ENCODE measurements around the gene LSAMP. TPM values are rescaled to one million over a fixed set of nuclear protein-coding genes. Genes with fewer than 3 reads are reported as not detected.

LSAMP gene
- total and polyA plus RNA-seq, 9 of the 15 experiments (the other 6 are each of a cell fraction or from before 2014, with no cell fraction given) = 0.09 to 0.11 TPM; not detected in 7

DNA sequence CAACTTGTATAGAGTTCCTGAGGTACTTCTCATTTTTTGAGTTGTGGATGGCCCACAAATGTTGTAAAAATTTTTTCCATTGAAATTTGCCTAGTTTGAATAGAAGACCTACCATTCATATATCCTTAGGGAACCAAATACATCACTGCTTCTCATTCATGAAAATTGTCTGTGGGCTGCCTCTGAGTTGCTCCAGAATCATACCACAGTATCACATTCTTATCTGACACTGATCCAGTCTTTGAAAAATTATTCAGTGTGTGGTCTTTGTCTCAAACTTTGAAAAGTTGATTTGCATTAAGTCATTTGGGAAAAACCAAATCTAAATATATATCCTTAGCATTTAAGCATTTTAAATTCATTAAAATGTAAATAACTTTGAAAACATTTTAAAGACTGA, 321.1 kb downstream of the LSAMP start:
- Histone ChIP-seq H3K4me1 (replicated peaks in 1 of 2; ENCODE audit: control insufficient read depth in 2 of 2, insufficient read depth in 2 of 2, low read length in 2 of 2) (no peaks in the 10 kb centered on the region), H3K9me1 (ENCODE audit: control insufficient read depth, insufficient read depth, low read length) (no peaks in the 10 kb centered on the region), H3K4me2 (ENCODE audit: insufficient read depth, low read length) (no peak overlapping the region), H3K9me3 (replicated peaks; ENCODE audit: control insufficient read depth, insufficient read depth, low read depth, low read length) (no peaks in the 10 kb centered on the region), H3K4me3 (no peak overlapping the region), H3K9ac (ENCODE audit: insufficient read depth in 1 of 2, low read depth in 2 of 2, low read length in 2 of 2) (no peak overlapping the region), H2AFZ (ENCODE audit: low read depth, low read length) (no peak overlapping the region), H3K79me2 (ENCODE audit: control insufficient read depth, insufficient read depth, low read length) (no peaks in the 10 kb centered on the region), H3K36me3 (ENCODE audit: control insufficient read depth, insufficient read depth, low read length) (no peaks in the 10 kb centered on the region), H4K20me1 (replicated peaks; ENCODE audit: control insufficient read depth, insufficient read depth, low read length) (no peaks in the 10 kb centered on the region), H3K27ac (ENCODE audit: extremely low read depth, low read depth, low read length) (no peak overlapping the region), H3K27me3 (ENCODE audit: control insufficient read depth in 2 of 2, insufficient read depth in 2 of 2, low read length in 2 of 2) (no peaks in the 10 kb centered on the region)
- TF ChIP-seq GTF2E2 (tag; IDR thresholded peaks at IDR 0.05) (no peak), ZNF586 (CRISPR knock-in tag; conservative IDR thresholded peaks at IDR 0.05) (no peak), XRCC5 (IDR thresholded peaks at IDR 0.05; ENCODE audit: low read depth, low read length) (no peak), MCM5 (IDR thresholded peaks at IDR 0.05; ENCODE audit: low read depth) (no peak), MNT (conservative IDR thresholded peaks at IDR 0.05) (no peak), ZNF134 (CRISPR knock-in tag; conservative IDR thresholded peaks at IDR 0.05) (no peak), ZNF75A (CRISPR knock-in tag; IDR thresholded peaks at IDR 0.05) (no peak), AFF4 (CRISPR knock-in tag; IDR thresholded peaks at IDR 0.05) (no peak), SMARCA4 (IDR thresholded peaks at IDR 0.05) (no peak)
- TF ChIP-seq, protein P1, sequence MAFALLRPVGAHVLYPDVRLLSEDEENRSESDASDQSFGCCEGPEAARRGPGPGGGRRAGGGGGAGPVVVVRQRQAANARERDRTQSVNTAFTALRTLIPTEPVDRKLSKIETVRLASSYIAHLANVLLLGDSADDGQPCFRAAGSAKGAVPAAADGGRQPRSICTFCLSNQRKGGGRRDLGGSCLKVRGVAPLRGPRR (CRISPR knock-in tag; IDR thresholded peaks at IDR 0.05) = no peak
- TF ChIP-seq, protein P2, sequence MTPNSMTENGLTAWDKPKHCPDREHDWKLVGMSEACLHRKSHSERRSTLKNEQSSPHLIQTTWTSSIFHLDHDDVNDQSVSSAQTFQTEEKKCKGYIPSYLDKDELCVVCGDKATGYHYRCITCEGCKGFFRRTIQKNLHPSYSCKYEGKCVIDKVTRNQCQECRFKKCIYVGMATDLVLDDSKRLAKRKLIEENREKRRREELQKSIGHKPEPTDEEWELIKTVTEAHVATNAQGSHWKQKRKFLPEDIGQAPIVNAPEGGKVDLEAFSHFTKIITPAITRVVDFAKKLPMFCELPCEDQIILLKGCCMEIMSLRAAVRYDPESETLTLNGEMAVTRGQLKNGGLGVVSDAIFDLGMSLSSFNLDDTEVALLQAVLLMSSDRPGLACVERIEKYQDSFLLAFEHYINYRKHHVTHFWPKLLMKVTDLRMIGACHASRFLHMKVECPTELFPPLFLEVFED (CRISPR knock-in tag; conservative IDR thresholded peaks at IDR 0.05) = no peak
- POLR2A ChIA-PET = no interaction called here
- no peak for FAIRE-seq
- CTCF ChIA-PET (ENCODE audit: low intra/inter-chr PET ratio) = no interaction called here
- DNase-seq (ENCODE audit: extremely low read depth in 1 of 4, low spot score in 3 of 4) = no peak
- no peak for ATAC-seq
- intact Hi-C loops (cut with micrococcal nuclease) (no loop called here), in situ Hi-C loops (cut with MboI) (no loop called here)
- BruUV-seq (replicated peaks) = no TSS peak
